Tibial nerve (tissue), 4 donors: ENCODE measurements around the gene BHLHA15.

Source experiments
- EP300 ChIP-seq, 2 donors: sonication (generic); formaldehyde crosslinking; IDR thresholded peaks; one replicate each; pipeline ENCODE4 v1.6.1; 2017; ENCODE audit warnings: antibody characterized with exemption in 2 of 2, mild to moderate bottlenecking in 1 of 2
- TF ChIP-seq, protein P1 (sequence below), 5 experiments: fragments of 200-600 bp in 3 of 5; fragments of 450-650 bp in 2 of 5; sonication (generic) in 3 of 5; IDR thresholded peaks; one replicate each; pipeline ENCODE4 v1.5.1; 2016 to 2019; ENCODE audit warnings: antibody characterized with exemption in 5 of 5, mild to moderate bottlenecking in 3 of 5, moderate library complexity in 2 of 5

DNA sequence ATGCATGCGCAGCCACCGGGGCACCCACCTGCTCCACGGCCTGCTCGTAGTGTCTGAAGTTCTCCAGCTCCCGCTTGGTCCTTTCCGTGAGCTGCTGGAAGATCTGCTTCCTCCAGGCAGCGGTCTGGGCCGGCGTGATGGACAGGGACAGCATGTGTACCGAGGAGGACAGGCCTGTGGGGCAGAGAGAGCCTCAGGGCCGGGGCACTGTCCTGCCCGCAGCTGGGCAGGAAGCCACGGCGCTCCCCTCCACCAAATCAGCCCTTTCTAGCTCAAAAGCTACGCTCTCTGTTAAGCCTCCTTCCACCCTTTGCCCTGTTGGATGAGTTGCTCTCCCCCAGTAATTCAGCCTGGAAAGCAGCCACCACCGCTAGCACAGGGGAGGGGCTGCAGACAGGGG, 21.6 kb downstream of the BHLHA15 start:
- TF ChIP-seq, protein P1, sequence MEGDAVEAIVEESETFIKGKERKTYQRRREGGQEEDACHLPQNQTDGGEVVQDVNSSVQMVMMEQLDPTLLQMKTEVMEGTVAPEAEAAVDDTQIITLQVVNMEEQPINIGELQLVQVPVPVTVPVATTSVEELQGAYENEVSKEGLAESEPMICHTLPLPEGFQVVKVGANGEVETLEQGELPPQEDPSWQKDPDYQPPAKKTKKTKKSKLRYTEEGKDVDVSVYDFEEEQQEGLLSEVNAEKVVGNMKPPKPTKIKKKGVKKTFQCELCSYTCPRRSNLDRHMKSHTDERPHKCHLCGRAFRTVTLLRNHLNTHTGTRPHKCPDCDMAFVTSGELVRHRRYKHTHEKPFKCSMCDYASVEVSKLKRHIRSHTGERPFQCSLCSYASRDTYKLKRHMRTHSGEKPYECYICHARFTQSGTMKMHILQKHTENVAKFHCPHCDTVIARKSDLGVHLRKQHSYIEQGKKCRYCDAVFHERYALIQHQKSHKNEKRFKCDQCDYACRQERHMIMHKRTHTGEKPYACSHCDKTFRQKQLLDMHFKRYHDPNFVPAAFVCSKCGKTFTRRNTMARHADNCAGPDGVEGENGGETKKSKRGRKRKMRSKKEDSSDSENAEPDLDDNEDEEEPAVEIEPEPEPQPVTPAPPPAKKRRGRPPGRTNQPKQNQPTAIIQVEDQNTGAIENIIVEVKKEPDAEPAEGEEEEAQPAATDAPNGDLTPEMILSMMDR (IDR thresholded peaks at IDR 0.05) = no peak
- TF ChIP-seq EP300 (IDR thresholded peaks at IDR 0.05) = no peak
